Osteocyte (in vitro differentiated cells): ENCODE results near the gene TMEFF2. TPM values are rescaled to one million over a fixed set of nuclear protein-coding genes. Genes with fewer than 3 reads are reported as not detected.

Source experiments
- DNase-seq: peaks from one replicate; pipeline ENCODE4 v3.0.0; 2021; ENCODE audit warnings: mixed read lengths; ENCODE audit not compliant: unreplicated experiment; ENCODE audit errors: extremely low spot score
- H3K27ac Mint-ChIP-seq: one replicate; pipeline ENCODE4 v1.8.0; 2021; ENCODE audit warnings: mild to moderate bottlenecking, mixed read lengths; ENCODE audit not compliant: unreplicated experiment
- H3K27me3 Mint-ChIP-seq: one replicate; pipeline ENCODE4 v1.8.0; 2021; ENCODE audit warnings: mixed read lengths; ENCODE audit not compliant: unreplicated experiment
- H3K36me3 Mint-ChIP-seq: one replicate; pipeline ENCODE4 v1.8.0; 2021; ENCODE audit warnings: mixed read lengths; ENCODE audit not compliant: unreplicated experiment
- H3K4me1 Mint-ChIP-seq: one replicate; pipeline ENCODE4 v1.8.0; 2021; ENCODE audit warnings: mixed read lengths; ENCODE audit not compliant: unreplicated experiment
- H3K4me3 Mint-ChIP-seq: one replicate; pipeline ENCODE4 v1.8.0; 2021; ENCODE audit warnings: mild to moderate bottlenecking, moderate library complexity, mixed read lengths; ENCODE audit not compliant: unreplicated experiment
- H3K9me3 Mint-ChIP-seq: one replicate; pipeline ENCODE4 v1.8.0; 2021; ENCODE audit warnings: mixed read lengths; ENCODE audit not compliant: unreplicated experiment
- total RNA-seq: library from RNA; stranded (reverse); gene quantifications from 2 replicates; pipeline ENCODE4 v1.2.1, GENCODE V29; 2021
- TF ChIP-seq, protein P1 (sequence below): fragments of 200-600 bp; sonication (generic); IDR thresholded peaks from 2 replicates; pipeline ENCODE4 v1.5.0; 2021; ENCODE audit warnings: antibody characterized with exemption, mild to moderate bottlenecking, moderate library complexity

Gene TMEFF2
- total RNA-seq, 1 donor from 2014 or later: 46.8 TPM

DNA sequence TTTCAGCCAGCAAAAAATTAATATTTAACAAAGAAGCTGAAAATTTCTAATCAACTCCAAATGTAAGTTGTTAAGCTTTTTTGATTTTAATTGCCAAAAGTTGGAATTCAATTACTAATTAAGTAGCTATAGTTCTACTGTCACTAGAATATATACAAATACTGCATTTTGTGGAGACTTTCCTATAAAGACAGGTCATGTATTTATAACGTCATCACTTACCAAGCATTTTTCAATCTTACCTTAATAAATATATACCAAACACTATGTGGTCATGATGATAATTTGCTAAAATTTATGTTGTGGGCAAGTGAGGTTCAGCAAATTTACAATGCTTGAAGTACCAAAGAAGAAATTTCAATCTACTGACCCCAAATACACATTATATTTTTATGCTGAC, 24.2 kb upstream of the TMEFF2 start:
- Mint-ChIP-seq H3K27ac (no peak overlapping the region), H3K36me3 (no peaks in the 10 kb centered on the region), H3K27me3 (no peaks in the 10 kb centered on the region), H3K4me3 (no peak overlapping the region), H3K4me1 (no peaks in the 10 kb centered on the region), H3K9me3 (no peaks in the 10 kb centered on the region)
- no peak for DNase-seq
- TF ChIP-seq, protein P1, sequence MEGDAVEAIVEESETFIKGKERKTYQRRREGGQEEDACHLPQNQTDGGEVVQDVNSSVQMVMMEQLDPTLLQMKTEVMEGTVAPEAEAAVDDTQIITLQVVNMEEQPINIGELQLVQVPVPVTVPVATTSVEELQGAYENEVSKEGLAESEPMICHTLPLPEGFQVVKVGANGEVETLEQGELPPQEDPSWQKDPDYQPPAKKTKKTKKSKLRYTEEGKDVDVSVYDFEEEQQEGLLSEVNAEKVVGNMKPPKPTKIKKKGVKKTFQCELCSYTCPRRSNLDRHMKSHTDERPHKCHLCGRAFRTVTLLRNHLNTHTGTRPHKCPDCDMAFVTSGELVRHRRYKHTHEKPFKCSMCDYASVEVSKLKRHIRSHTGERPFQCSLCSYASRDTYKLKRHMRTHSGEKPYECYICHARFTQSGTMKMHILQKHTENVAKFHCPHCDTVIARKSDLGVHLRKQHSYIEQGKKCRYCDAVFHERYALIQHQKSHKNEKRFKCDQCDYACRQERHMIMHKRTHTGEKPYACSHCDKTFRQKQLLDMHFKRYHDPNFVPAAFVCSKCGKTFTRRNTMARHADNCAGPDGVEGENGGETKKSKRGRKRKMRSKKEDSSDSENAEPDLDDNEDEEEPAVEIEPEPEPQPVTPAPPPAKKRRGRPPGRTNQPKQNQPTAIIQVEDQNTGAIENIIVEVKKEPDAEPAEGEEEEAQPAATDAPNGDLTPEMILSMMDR: no peak

DNA sequence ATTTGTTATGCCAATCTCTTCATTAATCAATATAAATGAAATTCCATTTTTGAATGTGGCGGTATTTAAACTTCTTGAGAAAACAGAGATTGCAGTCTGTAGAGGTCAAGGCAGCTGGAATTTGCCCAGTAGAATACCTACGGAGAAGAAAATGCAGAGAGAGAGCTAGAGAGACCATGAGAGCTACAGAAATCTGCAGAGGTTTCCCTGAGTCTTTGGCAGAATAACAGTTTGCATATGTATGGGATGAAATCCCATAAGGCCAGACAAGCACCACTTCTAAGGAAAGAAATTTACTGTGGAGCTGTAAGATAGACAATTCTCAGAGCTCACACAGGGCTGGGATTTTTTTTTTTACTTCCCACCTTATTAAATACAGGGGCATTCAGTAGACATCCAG, 23.6 kb upstream of the TMEFF2 start:
- H3K27me3 Mint-ChIP-seq: no peaks in the 10 kb centered on the region
- H3K4me3 Mint-ChIP-seq: no peak overlapping the region
- H3K4me1 Mint-ChIP-seq: no peaks in the 10 kb centered on the region
- no peaks in the 10 kb centered on the region for H3K9me3 Mint-ChIP-seq
- H3K27ac Mint-ChIP-seq: no peak overlapping the region
- no peak for DNase-seq
- TF ChIP-seq, protein P1: no peak
- no peaks in the 10 kb centered on the region for H3K36me3 Mint-ChIP-seq

DNA sequence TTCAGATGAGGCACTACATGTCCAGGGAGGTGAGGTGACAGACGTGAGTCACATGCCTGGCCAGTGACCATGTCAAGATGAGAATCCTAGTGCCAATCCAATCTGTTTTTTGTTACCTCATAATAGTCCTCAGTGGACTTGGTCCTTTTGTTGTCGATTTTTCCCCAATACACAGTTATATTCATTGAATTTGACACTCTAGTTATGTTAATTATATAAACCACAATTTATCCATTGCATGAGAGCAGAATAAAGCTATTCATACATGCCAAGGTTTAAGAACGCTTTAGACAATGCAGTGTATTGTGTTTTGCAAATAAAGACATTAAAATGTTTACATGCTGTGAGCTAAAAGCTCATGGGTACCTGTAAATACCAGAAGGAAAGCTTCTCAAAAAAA, 21.6 kb upstream of the TMEFF2 start:
- DNase-seq: no peak
- no peak overlapping the region for H3K4me3 Mint-ChIP-seq
- no peaks in the 10 kb centered on the region for H3K27me3 Mint-ChIP-seq
- H3K4me1 Mint-ChIP-seq: no peaks in the 10 kb centered on the region
- no peaks in the 10 kb centered on the region for H3K36me3 Mint-ChIP-seq
- TF ChIP-seq, protein P1: no peak
- peaks cover 5% of the 10 kb centered on the region for H3K9me3 Mint-ChIP-seq
- H3K27ac Mint-ChIP-seq: no peak overlapping the region

DNA sequence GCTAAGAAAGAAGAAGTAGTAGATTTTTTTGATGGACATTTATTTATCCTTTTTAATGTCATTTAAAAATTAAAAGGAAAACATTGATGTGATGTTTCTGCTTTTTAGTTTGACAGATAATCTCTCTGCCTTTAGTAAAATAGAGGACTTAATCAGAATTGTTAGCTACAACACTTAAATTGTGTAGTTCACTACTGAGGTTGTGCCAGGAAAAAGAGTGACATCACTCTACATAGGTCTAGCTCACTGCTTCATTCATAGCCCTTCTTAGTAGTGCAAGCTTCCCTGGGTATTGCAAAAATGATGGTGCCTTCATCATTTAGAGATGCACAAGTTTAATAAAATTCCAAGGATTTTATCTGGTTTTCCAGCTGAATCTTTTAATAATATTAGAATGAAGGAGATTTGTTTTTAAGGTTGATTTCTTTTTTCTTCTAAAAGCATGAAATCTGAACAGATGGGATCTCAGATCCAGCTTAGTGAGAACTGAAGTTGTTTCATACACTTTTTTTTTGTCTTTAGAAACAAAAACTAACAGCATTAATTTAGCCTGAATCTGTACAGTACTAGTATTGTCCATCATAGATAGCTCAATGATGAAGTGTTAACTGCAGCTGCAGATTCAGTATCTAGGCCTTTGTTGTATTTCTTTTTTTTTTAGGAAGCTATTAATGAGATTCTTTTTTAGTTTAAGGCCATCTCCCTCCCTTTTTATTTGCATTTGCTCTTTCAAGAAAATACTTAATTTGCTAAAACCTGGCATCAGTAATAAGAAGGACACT, 20.6 kb upstream of the TMEFF2 start:
- Mint-ChIP-seq H3K27ac (no peak overlapping the region), H3K27me3 (no peaks in the 10 kb centered on the region), H3K4me1 (no peaks in the 10 kb centered on the region), H3K4me3 (no peak overlapping the region), H3K9me3 (peaks cover 10% of the 10 kb centered on the region), H3K36me3 (no peaks in the 10 kb centered on the region)
- TF ChIP-seq, protein P1: no peak
- no peak for DNase-seq

DNA sequence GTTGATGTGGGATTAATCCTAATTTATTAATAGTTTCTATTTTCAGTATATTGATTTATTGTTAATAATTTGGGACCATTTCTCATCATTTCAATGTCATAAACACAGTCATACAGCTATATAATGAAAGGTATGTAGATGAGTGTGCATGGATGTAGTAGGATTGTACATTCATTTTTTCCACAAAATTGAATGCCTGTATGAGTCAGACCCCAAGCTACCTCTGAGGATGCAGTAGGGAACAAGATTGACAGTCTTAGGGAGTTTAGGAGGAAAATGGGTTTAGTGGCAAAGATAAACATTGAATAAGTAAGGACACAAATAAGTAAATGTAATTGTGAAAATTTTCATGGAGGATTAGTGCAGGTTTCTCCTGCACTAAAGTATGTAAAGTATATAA, 14.1 kb upstream of the TMEFF2 start:
- Mint-ChIP-seq H3K4me1 (peaks cover 1% of the 10 kb centered on the region), H3K27ac (no peak overlapping the region), H3K4me3 (no peak overlapping the region), H3K36me3 (no peaks in the 10 kb centered on the region), H3K27me3 (no peaks in the 10 kb centered on the region), H3K9me3 (peaks cover 10% of the 10 kb centered on the region)
- TF ChIP-seq, protein P1: no peak
- no peak for DNase-seq
